HAP-1 (cell line): Measurements from ENCODE around the gene ADRA1B.
"Not testable (repeated sequence)": the region's sequence is repeated elsewhere in the genome, so short reads cannot be mapped to it uniquely, and the experiment has no call there.

Experiments
- DNase-seq, 2 experiments: peaks; one replicate each; pipeline ENCODE4 v3.0.0-alpha.2; 2016 to 2020; ENCODE audit warnings: low spot score in 2 of 2
- H3K27me3 ChIP-seq: fragments of 250-450 bp; sonication (Bioruptor Pico); 2 replicates; pipeline ENCODE4 v1.5.1; 2020; ENCODE audit warnings: low read depth, mild to moderate bottlenecking, moderate library complexity
- H3K36me3 ChIP-seq: fragments of 250-450 bp; sonication (Bioruptor Pico); replicated peaks from 2 replicates; pipeline ENCODE4 v1.5.1; 2020; ENCODE audit warnings: mild to moderate bottlenecking
- H3K4me1 ChIP-seq: fragments of 250-450 bp; sonication (Bioruptor Pico); 2 replicates; pipeline ENCODE4 v1.5.1; 2020; ENCODE audit warnings: mild to moderate bottlenecking
- H3K4me3 ChIP-seq: fragments of 250-450 bp; sonication (Bioruptor Pico); 2 replicates; pipeline ENCODE4 v1.5.1; 2020; ENCODE audit warnings: mild to moderate bottlenecking, moderate library complexity
- H3K9me3 ChIP-seq: fragments of 250-450 bp; sonication (Bioruptor Pico); 2 replicates; pipeline ENCODE4 v1.5.1; 2020; ENCODE audit warnings: mild to moderate bottlenecking, moderate library complexity
- in situ Hi-C: fragments of 300-500 bp; cut with MboI; formaldehyde crosslinking; loops from 3 replicates; pipeline ENCODE4 v1.14.3; 2020; ENCODE audit warnings: low sequenced_read_pairs, inconsistent platforms, mixed read lengths

Gene ADRA1B

DNA sequence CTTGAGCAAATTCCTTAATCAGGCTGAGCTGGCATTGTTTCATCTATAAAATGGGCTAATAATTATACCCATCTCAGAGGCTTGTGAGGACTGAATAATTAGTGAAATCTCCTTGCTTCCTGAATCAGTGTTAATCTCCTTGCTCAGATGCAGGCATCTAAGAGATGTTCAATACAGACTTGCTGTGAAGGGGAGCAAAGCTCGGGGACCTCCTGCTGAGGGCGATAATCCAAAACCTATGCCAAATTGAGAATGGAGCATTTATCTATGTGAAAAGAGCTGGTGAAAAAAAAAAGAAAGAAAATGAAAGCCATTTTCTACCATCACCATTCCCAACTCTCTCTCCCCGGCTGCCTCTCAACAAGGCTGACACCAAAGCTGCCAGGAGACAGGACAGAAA is 37.3 kb downstream of the ADRA1B start:
- Histone ChIP-seq H3K4me1 (no peaks in the 10 kb centered on the region), H3K9me3 (no peaks in the 10 kb centered on the region), H3K36me3 (no peaks in the 10 kb centered on the region), H3K27me3 (peaks cover 13% of the 10 kb centered on the region), H3K4me3 (no peak overlapping the region)
- no peak for DNase-seq
- in situ Hi-C loops: no loop called here

DNA sequence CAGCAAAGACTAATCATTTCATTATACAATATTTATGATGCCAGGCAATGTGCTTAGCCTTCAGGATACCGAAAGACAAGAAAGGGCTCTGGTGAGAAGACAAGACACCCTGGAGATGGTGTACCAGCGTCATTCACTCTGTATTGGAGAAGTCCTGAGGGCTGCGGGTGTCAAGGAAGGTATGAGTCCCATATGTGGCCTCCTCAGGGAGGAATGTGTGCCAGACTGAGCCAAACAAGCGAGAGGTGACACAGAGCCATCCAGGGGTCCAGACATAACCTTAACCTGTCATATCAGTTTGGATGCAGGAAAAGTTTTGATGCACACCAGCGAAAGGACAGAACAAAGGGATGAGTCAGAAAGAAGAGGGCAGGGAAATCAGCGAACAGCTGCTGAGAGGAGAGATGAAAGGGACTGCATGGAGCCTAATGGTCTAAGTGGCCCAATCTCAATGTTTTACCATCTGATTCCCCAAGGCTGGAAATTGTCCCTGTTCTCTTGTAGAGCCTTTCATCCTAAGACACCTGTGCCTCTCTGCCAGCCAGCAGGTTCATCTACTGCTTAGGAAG is 38.9 kb downstream of the ADRA1B start:
- Histone ChIP-seq H3K36me3 (no peaks in the 10 kb centered on the region), H3K27me3 (peaks cover 7% of the 10 kb centered on the region), H3K9me3 (no peaks in the 10 kb centered on the region), H3K4me3 (no peak overlapping the region), H3K4me1 (no peaks in the 10 kb centered on the region)
- no peak for DNase-seq
- in situ Hi-C loops: no loop called here

DNA sequence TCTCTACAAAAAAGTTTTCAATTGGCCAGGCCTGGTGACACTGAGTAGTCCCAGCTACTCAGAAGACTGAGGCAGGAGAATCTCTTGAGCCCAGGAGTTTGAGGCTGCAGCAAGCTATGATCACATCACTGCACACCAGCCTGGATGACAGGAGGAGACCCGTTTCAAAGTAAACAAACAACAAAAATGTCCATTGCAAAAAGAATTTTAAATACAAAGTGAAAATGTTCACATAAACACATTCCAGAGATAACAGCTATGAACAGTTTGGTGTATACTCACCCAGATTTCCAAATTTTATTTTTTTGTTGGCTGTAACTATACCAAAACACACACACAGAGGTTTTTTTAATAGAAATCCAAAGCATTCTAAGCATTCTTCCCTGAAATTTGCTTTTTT is 39.8 kb downstream of the ADRA1B start:
- Histone ChIP-seq H3K9me3 (no peaks in the 10 kb centered on the region), H3K36me3 (no peaks in the 10 kb centered on the region), H3K27me3 (peaks cover 7% of the 10 kb centered on the region), H3K4me3 (no peak overlapping the region), H3K4me1 (no peaks in the 10 kb centered on the region)
- in situ Hi-C loops: no loop called here
- no peak for DNase-seq

DNA sequence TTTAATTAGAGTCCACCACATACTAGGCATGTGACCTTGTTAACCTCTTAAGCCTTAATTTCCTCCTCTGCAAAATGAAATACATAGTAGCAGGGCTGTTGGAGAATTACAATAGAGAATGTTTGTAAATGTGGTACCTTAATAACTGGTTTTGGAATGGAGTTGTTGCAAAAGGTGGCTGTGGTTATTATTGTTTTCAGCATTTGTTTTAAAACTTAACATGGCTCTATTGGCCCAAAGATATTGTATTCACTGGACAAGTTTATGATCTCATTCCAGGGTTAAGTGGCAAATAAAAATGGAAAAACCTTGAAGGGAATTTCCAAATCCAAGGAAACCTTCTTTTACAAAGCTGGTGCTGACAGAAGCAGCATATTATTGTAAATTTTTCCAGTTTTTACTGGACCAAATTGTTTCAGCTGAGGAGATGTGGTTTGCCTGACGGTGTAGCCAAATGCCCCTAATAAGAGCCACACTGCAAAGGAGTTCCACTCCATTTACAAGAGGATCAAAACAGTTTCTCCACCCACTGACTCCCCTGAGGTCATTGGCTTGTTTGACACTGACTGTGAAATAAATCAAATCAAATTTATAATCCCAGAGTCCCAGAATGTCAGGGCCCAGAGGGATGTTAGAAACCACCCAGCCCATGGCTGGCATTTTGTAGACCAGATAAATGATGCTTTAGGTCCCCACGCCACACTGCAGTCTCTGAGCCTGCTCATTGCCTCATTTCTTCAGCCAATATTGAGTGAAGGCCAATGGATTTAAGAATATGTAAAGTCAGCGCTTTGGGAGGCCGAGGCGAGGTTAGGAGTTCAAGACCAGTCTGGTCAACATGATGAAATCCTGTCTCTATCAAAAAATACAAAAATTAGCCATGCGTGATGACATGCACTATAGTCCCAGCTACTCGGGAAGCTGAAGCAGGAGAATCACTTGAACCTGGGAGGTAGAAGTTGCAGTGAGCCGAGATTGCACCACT is 45.2 kb downstream of the ADRA1B start:
- H3K27me3 ChIP-seq: peaks cover 5% of the 10 kb centered on the region
- in situ Hi-C loops: no loop called here
- no peaks in the 10 kb centered on the region for H3K4me1 ChIP-seq
- H3K9me3 ChIP-seq: no peaks in the 10 kb centered on the region
- H3K36me3 ChIP-seq: no peaks in the 10 kb centered on the region
- no peak overlapping the region for H3K4me3 ChIP-seq
- no peak for DNase-seq

DNA sequence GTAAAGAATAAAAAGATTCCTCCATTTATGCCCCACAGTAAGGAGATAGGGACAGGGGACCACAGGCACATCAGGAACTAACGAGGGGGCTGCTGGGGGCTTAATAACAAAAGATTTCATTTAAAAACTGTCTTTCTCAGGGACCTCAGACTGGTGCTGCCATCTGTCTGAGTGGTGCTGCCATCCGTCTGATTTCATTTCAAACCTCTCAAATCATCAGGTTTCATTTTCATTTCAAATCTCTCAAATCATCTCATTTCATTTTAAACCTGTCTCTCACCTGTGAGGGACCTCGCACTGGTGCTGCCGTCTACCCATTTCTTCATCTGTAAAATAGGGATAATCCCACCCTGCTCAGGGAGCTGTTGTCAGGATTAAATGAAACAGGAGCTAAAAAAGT is 45.9 kb downstream of the ADRA1B start:
- in situ Hi-C loops: no loop called here
- no peak for DNase-seq
- peaks cover 6% of the 10 kb centered on the region for H3K27me3 ChIP-seq
- H3K9me3 ChIP-seq: no peaks in the 10 kb centered on the region
- no peaks in the 10 kb centered on the region for H3K4me1 ChIP-seq
- H3K36me3 ChIP-seq: no peaks in the 10 kb centered on the region
- H3K4me3 ChIP-seq: no peak overlapping the region

DNA sequence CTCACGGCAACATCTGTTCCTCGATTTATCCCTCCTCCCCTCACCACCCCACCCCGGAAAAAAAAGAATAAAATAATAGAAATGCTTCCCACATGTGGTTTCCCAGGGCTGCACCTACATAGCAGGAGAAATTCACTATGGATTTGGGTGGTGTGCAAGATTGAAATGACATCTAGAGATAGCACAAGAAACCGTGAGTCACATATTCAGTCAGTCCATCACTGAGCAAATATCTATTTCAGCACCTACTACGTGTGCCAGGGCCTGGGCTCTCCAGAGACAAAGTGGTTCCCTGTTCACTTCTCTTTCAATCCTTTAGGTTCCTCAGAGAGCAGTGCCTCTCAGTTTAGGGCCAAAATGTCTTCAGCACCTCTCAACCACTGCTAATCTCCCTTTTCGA is 47.7 kb downstream of the ADRA1B start:
- Histone ChIP-seq H3K4me1 (no peaks in the 10 kb centered on the region), H3K36me3 (no peaks in the 10 kb centered on the region), H3K9me3 (no peaks in the 10 kb centered on the region), H3K4me3 (no peak overlapping the region), H3K27me3 (peaks cover 14% of the 10 kb centered on the region)
- in situ Hi-C loops: no loop called here
- no peak for DNase-seq

DNA sequence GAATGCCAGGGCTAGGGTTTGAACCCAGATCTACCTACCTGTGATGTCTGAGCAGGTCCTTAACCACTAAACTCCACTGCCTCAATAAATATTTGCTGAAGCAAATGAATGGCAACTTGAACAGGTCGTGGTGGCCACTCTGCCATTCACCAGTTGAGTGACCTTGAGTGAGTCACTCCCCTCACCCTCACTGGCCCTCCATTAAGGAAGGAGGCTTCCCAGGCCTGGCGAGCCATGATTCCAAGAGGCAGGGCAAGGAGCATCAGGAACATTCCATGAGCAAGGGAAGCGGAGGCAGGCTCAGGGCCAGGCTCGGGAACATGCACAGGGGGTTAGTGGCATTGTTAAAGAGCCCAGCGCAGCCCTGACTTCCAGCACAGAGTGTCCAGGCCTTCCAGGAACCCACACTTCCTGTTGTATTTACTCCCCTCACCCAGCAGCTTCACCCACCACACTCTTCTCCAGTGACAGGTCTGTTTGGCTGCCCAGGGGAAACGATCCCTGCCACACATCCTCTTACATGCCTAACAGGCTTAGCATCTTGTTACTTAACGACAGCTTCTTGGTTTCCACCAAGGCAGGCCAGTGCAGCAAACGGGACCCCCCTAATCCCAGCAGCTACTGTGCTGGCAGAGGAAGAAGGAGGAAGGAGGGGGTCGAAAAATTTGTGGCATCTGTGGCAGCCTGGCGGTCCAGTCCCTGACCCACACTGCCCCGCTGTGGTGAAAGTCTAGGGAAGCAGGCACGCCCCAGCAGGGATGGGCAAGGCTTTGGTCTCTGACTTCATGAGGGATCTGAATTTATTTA is 49.0 kb downstream of the ADRA1B start:
- peaks cover 14% of the 10 kb centered on the region for H3K27me3 ChIP-seq
- in situ Hi-C loops: no loop called here
- DNase-seq: peak; percentile 8 to 73
- no peaks in the 10 kb centered on the region for H3K36me3 ChIP-seq
- H3K9me3 ChIP-seq: no peaks in the 10 kb centered on the region
- H3K4me3 ChIP-seq: no peak overlapping the region
- no peaks in the 10 kb centered on the region for H3K4me1 ChIP-seq

DNA sequence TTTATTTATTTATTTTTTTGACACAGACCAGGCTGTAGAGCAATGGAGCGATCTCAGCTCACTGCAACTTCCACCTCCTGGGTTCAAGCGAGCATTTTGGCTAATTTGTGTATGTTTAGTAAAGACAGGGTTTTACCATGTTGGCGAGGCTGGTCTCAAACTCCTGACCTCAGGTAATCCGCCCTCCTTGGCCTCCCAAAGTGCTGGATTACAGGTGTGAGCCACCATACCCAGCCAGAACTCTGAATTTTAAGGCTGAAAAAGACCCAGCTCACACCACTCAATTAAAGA is 49.5 kb downstream of the ADRA1B start:
- H3K36me3 ChIP-seq, H3K4me3 ChIP-seq, H3K9me3 ChIP-seq, in situ Hi-C loops, DNase-seq, H3K4me1 ChIP-seq: not testable (repeated sequence)
- peaks cover 18% of the 10 kb centered on the region for H3K27me3 ChIP-seq

DNA sequence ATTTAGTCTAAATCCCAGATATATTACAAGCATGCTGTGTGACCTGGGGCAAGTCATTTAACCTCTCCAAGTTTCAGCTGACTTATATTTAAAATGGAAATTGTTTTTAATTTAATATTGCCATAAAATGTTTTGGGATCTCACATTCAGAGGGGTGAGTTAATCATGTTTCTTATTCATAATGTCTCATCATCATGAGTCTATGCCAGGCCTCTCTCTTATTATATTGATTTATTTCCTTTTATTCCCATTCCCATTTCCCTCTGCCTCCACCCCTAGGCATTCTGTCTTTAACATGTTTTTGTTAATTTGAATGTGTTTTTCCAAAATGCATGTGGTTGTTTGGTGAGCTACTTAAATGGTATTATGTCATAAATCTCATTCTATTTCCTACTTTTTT is 53.7 kb downstream of the ADRA1B start:
- in situ Hi-C loops: no loop called here
- no peaks in the 10 kb centered on the region for H3K4me1 ChIP-seq
- no peaks in the 10 kb centered on the region for H3K9me3 ChIP-seq
- no peak for DNase-seq
- H3K36me3 ChIP-seq: no peaks in the 10 kb centered on the region
- H3K4me3 ChIP-seq: no peak overlapping the region
- peaks cover 37% of the 10 kb centered on the region for H3K27me3 ChIP-seq

DNA sequence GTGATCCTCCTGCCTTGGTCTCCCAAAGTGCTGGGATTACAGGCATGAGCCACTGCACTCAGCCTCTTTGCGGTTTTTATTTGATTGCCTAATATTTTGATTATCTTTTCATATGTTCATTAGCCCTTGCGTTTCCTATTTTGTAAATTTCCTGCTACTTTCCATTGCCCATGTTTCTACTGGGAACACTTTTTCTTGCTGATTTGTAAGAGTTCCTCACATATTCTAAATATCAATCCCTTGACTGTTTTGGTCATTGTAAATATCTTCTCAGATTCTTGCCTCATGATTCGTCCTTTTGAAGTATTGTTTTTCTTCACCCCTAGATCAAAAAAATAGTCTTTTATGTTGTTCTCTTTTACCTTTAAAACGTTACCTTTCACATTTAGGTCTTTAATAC is 54.8 kb downstream of the ADRA1B start:
- in situ Hi-C loops: no loop called here

DNA sequence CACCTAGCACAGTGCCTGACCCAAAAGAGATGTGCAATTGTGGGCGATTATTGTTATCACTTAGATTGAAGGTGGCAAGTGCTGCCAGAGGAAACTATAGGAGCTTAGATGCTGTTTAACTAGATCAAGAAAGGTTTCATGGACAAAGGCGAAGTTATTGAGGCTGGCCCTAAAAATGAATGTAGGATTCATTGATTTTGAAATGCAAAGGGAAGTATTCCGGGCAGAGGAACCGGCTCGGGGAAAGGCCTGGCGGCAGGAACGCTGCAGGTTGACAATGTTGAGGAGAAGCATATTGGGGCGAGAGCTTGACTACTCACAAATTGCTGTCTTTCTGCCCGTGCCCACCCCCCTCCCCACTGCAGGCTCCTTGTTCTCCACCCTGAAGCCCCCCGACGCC is 55.2 kb downstream of the ADRA1B start:
- Histone ChIP-seq H3K4me1 (no peaks in the 10 kb centered on the region), H3K36me3 (no peaks in the 10 kb centered on the region), H3K27me3 (peaks cover 37% of the 10 kb centered on the region), H3K4me3 (no peak overlapping the region), H3K9me3 (no peaks in the 10 kb centered on the region)
- DNase-seq: no peak
- in situ Hi-C loops: no loop called here

More for the DNA sequence above, 54.8 kb downstream of the ADRA1B start:
- Histone ChIP-seq H3K4me3 (no peak overlapping the region), H3K27me3 (peaks cover 37% of the 10 kb centered on the region), H3K9me3 (no peaks in the 10 kb centered on the region), H3K4me1 (no peaks in the 10 kb centered on the region), H3K36me3 (no peaks in the 10 kb centered on the region)
- no peak for DNase-seq

DNA sequence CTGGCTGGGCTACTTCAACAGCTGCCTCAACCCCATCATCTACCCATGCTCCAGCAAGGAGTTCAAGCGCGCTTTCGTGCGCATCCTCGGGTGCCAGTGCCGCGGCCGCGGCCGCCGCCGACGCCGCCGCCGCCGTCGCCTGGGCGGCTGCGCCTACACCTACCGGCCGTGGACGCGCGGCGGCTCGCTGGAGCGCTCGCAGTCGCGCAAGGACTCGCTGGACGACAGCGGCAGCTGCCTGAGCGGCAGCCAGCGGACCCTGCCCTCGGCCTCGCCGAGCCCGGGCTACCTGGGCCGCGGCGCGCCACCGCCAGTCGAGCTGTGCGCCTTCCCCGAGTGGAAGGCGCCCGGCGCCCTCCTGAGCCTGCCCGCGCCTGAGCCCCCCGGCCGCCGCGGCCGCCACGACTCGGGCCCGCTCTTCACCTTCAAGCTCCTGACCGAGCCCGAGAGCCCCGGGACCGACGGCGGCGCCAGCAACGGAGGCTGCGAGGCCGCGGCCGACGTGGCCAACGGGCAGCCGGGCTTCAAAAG is 55.7 kb downstream of the ADRA1B start:
- Histone ChIP-seq H3K36me3 (no peaks in the 10 kb centered on the region), H3K4me1 (no peaks in the 10 kb centered on the region), H3K4me3 (no peak overlapping the region), H3K9me3 (no peaks in the 10 kb centered on the region), H3K27me3 (peaks cover 40% of the 10 kb centered on the region)
- in situ Hi-C loops: no loop called here
- DNase-seq: no peak

DNA sequence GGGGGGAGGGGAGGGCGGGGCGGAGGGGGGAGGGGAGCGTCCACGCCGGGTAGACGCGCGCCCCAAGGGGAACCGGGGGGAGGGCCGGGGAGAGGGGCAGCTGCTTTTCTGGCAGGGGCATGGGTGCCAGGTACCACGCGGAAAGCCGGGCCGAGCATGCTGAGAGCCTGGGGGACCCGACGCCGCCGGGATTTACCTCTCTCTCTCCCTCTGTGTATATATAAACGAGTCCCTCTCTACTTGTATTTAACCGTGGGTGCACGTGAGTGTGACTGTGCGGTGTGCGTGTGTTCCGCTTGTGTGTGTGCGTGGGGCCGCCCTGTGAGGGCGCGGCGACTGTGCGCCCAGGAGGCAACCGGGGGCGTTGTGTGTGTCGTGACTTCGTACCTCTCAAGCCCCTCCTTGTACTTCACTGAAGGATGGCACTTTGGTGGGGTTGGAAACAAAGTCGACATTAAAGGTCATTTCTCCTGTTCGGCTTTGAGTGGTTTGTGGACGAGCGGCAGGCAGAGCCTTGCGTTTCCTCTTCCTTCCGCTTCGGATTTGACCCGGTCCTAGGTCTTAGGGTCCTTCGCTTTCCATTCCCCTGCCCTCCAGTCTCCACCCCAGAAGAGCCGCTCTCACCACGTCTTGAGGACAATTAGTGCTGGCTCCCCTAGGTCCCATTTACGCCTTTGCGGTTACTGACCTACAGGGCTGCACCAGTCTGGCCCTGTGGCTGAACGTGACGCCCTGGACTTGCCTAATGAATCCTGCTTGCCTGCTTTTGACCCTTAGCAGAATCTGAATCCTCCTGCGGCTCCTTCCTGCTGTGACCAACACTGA is 56.5 kb downstream of the ADRA1B start:
- in situ Hi-C loops: no loop called here
- Histone ChIP-seq H3K4me1 (no peaks in the 10 kb centered on the region), H3K4me3 (no peak overlapping the region), H3K27me3 (peaks cover 40% of the 10 kb centered on the region), H3K36me3 (no peaks in the 10 kb centered on the region), H3K9me3 (no peaks in the 10 kb centered on the region)
- DNase-seq: no peak
